ENCODE results near the gene TBRG1. TPM values are rescaled to one million over a fixed set of nuclear protein-coding genes. Genes with fewer than 3 reads are reported as not detected.

The TBRG1 gene
- total and polyA plus RNA-seq, 4 donors: 13.4 to 32.4 (median 16.5) TPM

- no peak overlapping the region for H3K27ac ChIP-seq (ENCODE audit: low read depth in 1 of 2, low read length in 2 of 2)
- H3K4me1 ChIP-seq (ENCODE audit: control insufficient read depth in 4 of 4, insufficient read depth in 4 of 4, low read length in 3 of 4): peaks cover 1 to 12% (median 9%) of the 10 kb centered on the region in 4 donors
- H3K36me3 ChIP-seq (ENCODE audit: control insufficient read depth in 4 of 4, insufficient read depth in 3 of 4, low read depth in 1 of 4, low read length in 3 of 4): peaks cover 10 to 47% (median 41%) of the 10 kb centered on the region in 4 donors
- WGBS: 90% methylated on average over 5 of the region's 5 CpGs
- no peak overlapping the region for H3K9ac ChIP-seq (ENCODE audit: low read depth in 1 of 2, low read length in 2 of 2)
- no peaks in the 10 kb centered on the region for H3K9me3 ChIP-seq (ENCODE audit: control insufficient read depth in 4 of 4, low read length in 3 of 4)
- TF ChIP-seq RXRA (IDR thresholded peaks at IDR 0.05) (no peak), JUND (IDR thresholded peaks at IDR 0.05) (no peak), HNF4G (IDR thresholded peaks at IDR 0.05) (no peak), MAX (IDR thresholded peaks at IDR 0.05) (no peak), CTCF (IDR thresholded peaks at IDR 0.05; ENCODE audit: low read depth, low read length, missing input control) (no peak), YY1 (IDR thresholded peaks at IDR 0.05) (no peak), GABPA (IDR thresholded peaks at IDR 0.05 in 1 of 2, conservative IDR thresholded peaks at IDR 0.05 in 1 of 2) (no peak), HNF4A (conservative IDR thresholded peaks at IDR 0.05) (no peak), SP1 (IDR thresholded peaks at IDR 0.05) (no peak), RAD21 (IDR thresholded peaks at IDR 0.05) (no peak), ATF3 (IDR thresholded peaks at IDR 0.05) (no peak), NR2F2 (IDR thresholded peaks at IDR 0.05) (no peak), ZBTB33 (IDR thresholded peaks at IDR 0.05) (no peak), TAF1 (conservative IDR thresholded peaks at IDR 0.05) (no peak), EGR1 (IDR thresholded peaks at IDR 0.05; ENCODE audit: low read depth in 2 of 2) (no peak), REST (IDR thresholded peaks at IDR 0.05) (no peak), FOXA1 (IDR thresholded peaks at IDR 0.05) (no peak), FOXA2 (IDR thresholded peaks at IDR 0.05) (no peak)
- H3K27me3 ChIP-seq (ENCODE audit: control insufficient read depth in 4 of 4, insufficient read depth in 4 of 4, low read length in 3 of 4): no peaks in the 10 kb centered on the region
- H3K4me3 ChIP-seq (ENCODE audit: low read depth in 1 of 3, low read length in 3 of 3): no peak overlapping the region
- DNase-seq (ENCODE audit: low spot score): no peak
Observed at GRCh38 chr11:124627546-124627945, 4.9 kb downstream of the TBRG1 start.
